ENCODE results near the gene TFDP3.
A peak's percentile ranks its signal among the peaks of the same experiment; 100 is the strongest.

- no peak for TF ChIP-seq EZH2 (IDR thresholded peaks at IDR 0.05)
- TF ChIP-seq, protein P1, sequence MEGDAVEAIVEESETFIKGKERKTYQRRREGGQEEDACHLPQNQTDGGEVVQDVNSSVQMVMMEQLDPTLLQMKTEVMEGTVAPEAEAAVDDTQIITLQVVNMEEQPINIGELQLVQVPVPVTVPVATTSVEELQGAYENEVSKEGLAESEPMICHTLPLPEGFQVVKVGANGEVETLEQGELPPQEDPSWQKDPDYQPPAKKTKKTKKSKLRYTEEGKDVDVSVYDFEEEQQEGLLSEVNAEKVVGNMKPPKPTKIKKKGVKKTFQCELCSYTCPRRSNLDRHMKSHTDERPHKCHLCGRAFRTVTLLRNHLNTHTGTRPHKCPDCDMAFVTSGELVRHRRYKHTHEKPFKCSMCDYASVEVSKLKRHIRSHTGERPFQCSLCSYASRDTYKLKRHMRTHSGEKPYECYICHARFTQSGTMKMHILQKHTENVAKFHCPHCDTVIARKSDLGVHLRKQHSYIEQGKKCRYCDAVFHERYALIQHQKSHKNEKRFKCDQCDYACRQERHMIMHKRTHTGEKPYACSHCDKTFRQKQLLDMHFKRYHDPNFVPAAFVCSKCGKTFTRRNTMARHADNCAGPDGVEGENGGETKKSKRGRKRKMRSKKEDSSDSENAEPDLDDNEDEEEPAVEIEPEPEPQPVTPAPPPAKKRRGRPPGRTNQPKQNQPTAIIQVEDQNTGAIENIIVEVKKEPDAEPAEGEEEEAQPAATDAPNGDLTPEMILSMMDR (IDR thresholded peaks at IDR 0.05), result peak; percentile 30
- no peak for TF ChIP-seq EZH2phosphoT487 (IDR thresholded peaks at IDR 0.05)
These were observed 38.7 kb downstream of the TFDP3 start for GRCh38 chrX:133179500-133179899.
